ENCODE data around the gene ERBB4.

DNA sequence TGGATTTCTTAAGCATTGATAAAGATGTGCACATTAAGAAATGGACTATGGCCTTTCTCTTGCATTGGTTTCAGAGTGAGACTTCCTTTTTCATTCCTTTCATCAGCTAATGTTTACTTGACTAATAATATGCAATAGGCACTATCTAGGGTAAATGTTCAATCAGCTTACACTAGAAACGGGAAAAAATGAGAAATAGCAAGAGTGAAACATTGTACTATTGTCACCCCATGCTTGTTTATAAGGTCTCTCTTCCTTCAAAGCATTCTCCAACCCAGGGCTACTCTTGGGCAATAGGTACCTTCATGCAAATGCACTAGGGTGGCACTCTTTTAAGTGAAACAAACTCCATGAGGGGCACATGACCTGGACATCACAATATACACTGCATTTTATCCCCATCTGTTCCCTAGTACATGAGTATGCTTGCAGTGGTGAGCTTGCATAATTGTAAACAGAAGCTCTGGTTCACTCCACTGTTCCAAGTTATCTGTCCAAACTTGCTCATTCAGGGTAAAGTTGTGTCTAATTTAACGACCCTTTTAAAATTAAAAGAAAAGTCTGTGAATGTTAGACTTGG, 402.3 kb downstream of the ERBB4 start:
- TF ChIP-seq POLR2A (IDR thresholded peaks at IDR 0.05; ENCODE audit: low read depth, low read length), result no peak
- no peak for TF ChIP-seq TAF1 (IDR thresholded peaks at IDR 0.05; ENCODE audit: low read depth, low read length)

All from GM12891 (cell line).